Astrocyte (in vitro differentiated cells and primary cell): ENCODE data around the gene BIRC7.

Experiments
- CTCF ChIP-seq: IDR thresholded peaks from 2 replicates; pipeline ENCODE4 v1.5.1; 2011; ENCODE audit warnings: low read depth, mild to moderate bottlenecking, inconsistent platforms, low read length, moderate library complexity; ENCODE audit not compliant: insufficient read depth
- EZH2 ChIP-seq: IDR thresholded peaks from 2 replicates; pipeline ENCODE4 v1.6.1; 2012; ENCODE audit warnings: mild to moderate bottlenecking, low read length, inconsistent platforms; ENCODE audit not compliant: insufficient read depth

GRCh38 chr20:63186084-63186483 is 49.6 kb upstream of the BIRC7 start:
- TF ChIP-seq CTCF (no peak), EZH2 (no peak)
